Measurements from ENCODE around the gene SLAMF7. TPM values are rescaled to one million over a fixed set of nuclear protein-coding genes. Genes with fewer than 3 reads are reported as not detected.
A peak's percentile ranks its signal among the peaks of the same experiment; 100 is the strongest.

SLAMF7 gene
- total and polyA plus RNA-seq, 2 donors (not counting 1 experiment from before 2014, with no cell fraction given), result 13.1 to 52.6 TPM

- peak overlapping the region; percentile 39 for H3K27ac Mint-ChIP-seq
- DNase-seq, result no peak
- TF ChIP-seq, protein P1, sequence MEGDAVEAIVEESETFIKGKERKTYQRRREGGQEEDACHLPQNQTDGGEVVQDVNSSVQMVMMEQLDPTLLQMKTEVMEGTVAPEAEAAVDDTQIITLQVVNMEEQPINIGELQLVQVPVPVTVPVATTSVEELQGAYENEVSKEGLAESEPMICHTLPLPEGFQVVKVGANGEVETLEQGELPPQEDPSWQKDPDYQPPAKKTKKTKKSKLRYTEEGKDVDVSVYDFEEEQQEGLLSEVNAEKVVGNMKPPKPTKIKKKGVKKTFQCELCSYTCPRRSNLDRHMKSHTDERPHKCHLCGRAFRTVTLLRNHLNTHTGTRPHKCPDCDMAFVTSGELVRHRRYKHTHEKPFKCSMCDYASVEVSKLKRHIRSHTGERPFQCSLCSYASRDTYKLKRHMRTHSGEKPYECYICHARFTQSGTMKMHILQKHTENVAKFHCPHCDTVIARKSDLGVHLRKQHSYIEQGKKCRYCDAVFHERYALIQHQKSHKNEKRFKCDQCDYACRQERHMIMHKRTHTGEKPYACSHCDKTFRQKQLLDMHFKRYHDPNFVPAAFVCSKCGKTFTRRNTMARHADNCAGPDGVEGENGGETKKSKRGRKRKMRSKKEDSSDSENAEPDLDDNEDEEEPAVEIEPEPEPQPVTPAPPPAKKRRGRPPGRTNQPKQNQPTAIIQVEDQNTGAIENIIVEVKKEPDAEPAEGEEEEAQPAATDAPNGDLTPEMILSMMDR (IDR thresholded peaks at IDR 0.05), result no peak
- TF ChIP-seq EZH2 (IDR thresholded peaks at IDR 0.05; ENCODE audit: borderline replicate concordance, insufficient read depth, low read depth, low read length, poor library complexity, severe bottlenecking), result no peak
- no peaks in the 10 kb centered on the region for H3K9me3 Mint-ChIP-seq (ENCODE audit: insufficient read depth)
- H3K9ac ChIP-seq (ENCODE audit: low read length), result peak overlapping the region; percentile 80
- H3K9me3 ChIP-seq (ENCODE audit: control extremely low read depth in 1 of 3, control insufficient read depth in 2 of 3, insufficient read depth in 1 of 3, low read length in 2 of 3), result peaks cover 0 to 10% (median 2%) of the 10 kb centered on the region in 3 donors
- peaks cover 61 to 62% of the 10 kb centered on the region in 2 donors for H3K4me1 ChIP-seq (ENCODE audit: control insufficient read depth in 2 of 2, insufficient read depth in 2 of 2, low read length in 2 of 2)
- intact Hi-C loops (cut with micrococcal nuclease), result no loop called here
- H3K27me3 Mint-ChIP-seq, result no peaks in the 10 kb centered on the region
- no peak for ATAC-seq (ENCODE audit: low read depth)
- peaks cover 2 to 47% of the 10 kb centered on the region in 2 experiments for H3K36me3 ChIP-seq (replicated peaks in 1 of 2; ENCODE audit: control extremely low read depth in 1 of 2, control insufficient read depth in 1 of 2, extremely low read depth in 1 of 2, insufficient read depth in 2 of 2, low read length in 1 of 2)
- no peak overlapping the region for H2AFZ ChIP-seq (ENCODE audit: insufficient read depth, low read depth, low read length, poor library complexity, severe bottlenecking)
- H3K27me3 ChIP-seq (replicated peaks in 1 of 4; ENCODE audit: control extremely low read depth in 1 of 4, control insufficient read depth in 3 of 4, insufficient read depth in 4 of 4, low read length in 3 of 4), result no peaks in the 10 kb centered on the region
- peak overlapping the region; percentile 87 for H3K4me2 ChIP-seq (replicated peaks; ENCODE audit: low read depth, low read length, poor library complexity, severe bottlenecking)
- peaks cover 99% of the 10 kb centered on the region for H3K79me2 ChIP-seq (ENCODE audit: control insufficient read depth, insufficient read depth, low read length)
- ChIA-PET POLR2A (interaction anchor here (2.6 kb wide), 1 partner anchor 10 kb away, joined by 6 read pairs; no protein-coding TSS in a partner anchor), CTCF (interaction anchor here (0.6 to 9.8 kb wide), 4 partner anchors 23 to 57 kb away, joined by 3 to 150 read pairs (median 30); no protein-coding TSS in a partner anchor)
- peaks cover 79% of the 10 kb centered on the region for H3K4me1 Mint-ChIP-seq
- H3K4me3 ChIP-seq (ENCODE audit: control extremely low read depth in 1 of 5, extremely low read depth in 1 of 5, insufficient read depth in 1 of 5, low read depth in 2 of 5, low read length in 4 of 5), result peak overlapping the region in 4 of 5 experiments; percentile 2 to 87 (median 16)
- H4K20me1 ChIP-seq (ENCODE audit: control insufficient read depth, insufficient read depth, low read length, poor library complexity, severe bottlenecking), result no peaks in the 10 kb centered on the region
- peak overlapping the region in 1 of 2 donors; percentile 95 for H3K27ac ChIP-seq (ENCODE audit: low read length in 2 of 2)
- WGBS (ENCODE audit: insufficient coverage), result no CpG with 5 or more reads among the region's 1 CpG
- peak overlapping the region; percentile 99 for H3K4me3 Mint-ChIP-seq
Measured at GRCh38 chr1:160800142-160800541, 61.1 kb downstream of the SLAMF7 start.

GRCh38 chr1:160800645-160801408 lies 61.8 kb downstream of the SLAMF7 start:
- H3K36me3 ChIP-seq (replicated peaks in 1 of 2; ENCODE audit: control extremely low read depth in 1 of 2, control insufficient read depth in 1 of 2, extremely low read depth in 1 of 2, insufficient read depth in 2 of 2, low read length in 1 of 2), result peaks cover 2 to 52% of the 10 kb centered on the region in 2 experiments
- H3K4me3 Mint-ChIP-seq, result peak overlapping the region; percentile 99
- CTCF ChIA-PET, result interaction anchor here (0.8 to 9.8 kb wide), 4 partner anchors 23 to 151 kb away, joined by 3 to 150 read pairs (median 30); no protein-coding TSS in a partner anchor
- peak overlapping the region in 3 of 5 experiments; percentile 13 to 87 (median 18) for H3K4me3 ChIP-seq (ENCODE audit: control extremely low read depth in 1 of 5, extremely low read depth in 1 of 5, insufficient read depth in 1 of 5, low read depth in 2 of 5, low read length in 4 of 5)
- H3K27me3 Mint-ChIP-seq, result no peaks in the 10 kb centered on the region
- WGBS (ENCODE audit: insufficient coverage), result no CpG with 5 or more reads among the region's 4 CpGs
- peaks cover 55 to 57% of the 10 kb centered on the region in 2 donors for H3K4me1 ChIP-seq (ENCODE audit: control insufficient read depth in 2 of 2, insufficient read depth in 2 of 2, low read length in 2 of 2)
- peak overlapping the region; percentile 80 for H3K9ac ChIP-seq (ENCODE audit: low read length)
- no peak for TF ChIP-seq EZH2 (IDR thresholded peaks at IDR 0.05; ENCODE audit: borderline replicate concordance, insufficient read depth, low read depth, low read length, poor library complexity, severe bottlenecking)
- TF ChIP-seq, protein P1 (IDR thresholded peaks at IDR 0.05), result no peak
- H3K4me2 ChIP-seq (replicated peaks; ENCODE audit: low read depth, low read length, poor library complexity, severe bottlenecking), result peak overlapping the region; percentile 87
- H3K9me3 ChIP-seq (ENCODE audit: control extremely low read depth in 1 of 3, control insufficient read depth in 2 of 3, insufficient read depth in 1 of 3, low read length in 2 of 3), result peaks cover 3 to 7% (median 3%) of the 10 kb centered on the region in 3 donors
- no peak overlapping the region for H3K27ac Mint-ChIP-seq
- no peaks in the 10 kb centered on the region for H3K27me3 ChIP-seq (replicated peaks in 1 of 4; ENCODE audit: control extremely low read depth in 1 of 4, control insufficient read depth in 3 of 4, insufficient read depth in 4 of 4, low read length in 3 of 4)
- peak; percentile 54 for DNase-seq
- no peak for ATAC-seq (ENCODE audit: low read depth)
- H2AFZ ChIP-seq (ENCODE audit: insufficient read depth, low read depth, low read length, poor library complexity, severe bottlenecking), result no peak overlapping the region
- H3K9me3 Mint-ChIP-seq (ENCODE audit: insufficient read depth), result peaks cover 2% of the 10 kb centered on the region
- peak overlapping the region in 1 of 2 donors; percentile 95 for H3K27ac ChIP-seq (ENCODE audit: low read length in 2 of 2)
- H3K4me1 Mint-ChIP-seq, result peaks cover 77% of the 10 kb centered on the region
- POLR2A ChIA-PET, result interaction anchor here (2.6 kb wide), 1 partner anchor 11 kb away, joined by 6 read pairs; no protein-coding TSS in a partner anchor
- intact Hi-C loops (cut with micrococcal nuclease), result no loop called here
- no peaks in the 10 kb centered on the region for H4K20me1 ChIP-seq (ENCODE audit: control insufficient read depth, insufficient read depth, low read length, poor library complexity, severe bottlenecking)
- H3K79me2 ChIP-seq (ENCODE audit: control insufficient read depth, insufficient read depth, low read length), result peaks cover 99% of the 10 kb centered on the region

Measured in B cell (primary cell).